IMR-90 (cell line): ENCODE results near the gene NT5DC3. TPM values are rescaled to one million over a fixed set of nuclear protein-coding genes. Genes with fewer than 3 reads are reported as not detected.

Source experiments
- ATAC-seq: fragments of 200-7000 bp; cut with Tn5 transposase; 2 replicates; pipeline ENCODE4 v1.9.1; 2020; ENCODE audit warnings: low read depth, mild to moderate bottlenecking, moderate library complexity
- BruUV-seq: library from RNA; stranded (reverse); fragments of 400-500 nt; replicated peaks from 2 replicates; lab custom pipeline; 2021; lab: Mats Ljungman, UMichigan
- CTCF ChIA-PET: fragments of 300-600 bp; formaldehyde crosslinking; extraction: SDS; loops from one replicate; lab custom pipeline; 2021; ENCODE audit warnings: antibody characterized with exemption; lab: Yijun Ruan, JAX
- POLR2A ChIA-PET: fragments of 300-600 bp; sonication (Branson Sonifier 250); formaldehyde crosslinking; loops from one replicate; lab custom pipeline; 2022; ENCODE audit warnings: antibody characterized with exemption; ENCODE audit not compliant: unreplicated experiment; lab: Charles Lee
- DNase-seq: peaks from one replicate; pipeline ENCODE4 v3.0.0; 2013
- H2AFZ ChIP-seq: replicated peaks from 2 replicates; pipeline ENCODE3; 2013; ENCODE audit warnings: low read length, mild to moderate bottlenecking; ENCODE audit not compliant: poor library complexity
- H2AK5ac ChIP-seq: 2 replicates; pipeline ENCODE4 v1.6.1; 2013; ENCODE audit warnings: low read depth, low read length, inconsistent platforms
- H2AK9ac ChIP-seq: replicated peaks from 2 replicates; pipeline ENCODE3; 2013; ENCODE audit warnings: mild to moderate bottlenecking, low read depth, low read length, moderate library complexity; ENCODE audit not compliant: poor library complexity
- H2BK120ac ChIP-seq: 2 replicates; pipeline ENCODE4 v1.6.1; 2013; ENCODE audit warnings: low read depth, low read length, inconsistent platforms
- H2BK15ac ChIP-seq: 3 replicates; pipeline ENCODE4 v1.6.1; 2013; ENCODE audit warnings: low read depth, low read length, inconsistent platforms
- H2BK20ac ChIP-seq: 2 replicates; pipeline ENCODE4 v1.6.1; 2013; ENCODE audit warnings: low read depth, mild to moderate bottlenecking, inconsistent platforms, low read length, moderate library complexity
- H2BK5ac ChIP-seq: 2 replicates; pipeline ENCODE4 v1.6.1; 2013; ENCODE audit warnings: mild to moderate bottlenecking, low read depth, low read length, inconsistent platforms; ENCODE audit not compliant: poor library complexity, severe bottlenecking
- H3K14ac ChIP-seq: replicated peaks from 2 replicates; pipeline ENCODE4 v1.6.1; 2013; ENCODE audit warnings: low read depth, low read length, inconsistent platforms
- H3K18ac ChIP-seq: 2 replicates; pipeline ENCODE4 v1.6.1; 2013; ENCODE audit warnings: low read depth, low read length, control low read depth
- H3K23ac ChIP-seq: 2 replicates; pipeline ENCODE4 v1.6.1; 2013; ENCODE audit warnings: low read depth, low read length, inconsistent platforms
- H3K27ac ChIP-seq: 2 replicates; pipeline ENCODE4 v1.5.1; 2013; ENCODE audit warnings: mild to moderate bottlenecking, control low read depth, low read length; ENCODE audit not compliant: insufficient read depth
- H3K27me3 ChIP-seq: 2 replicates; pipeline ENCODE4 v1.6.1; 2013; ENCODE audit warnings: low read length; ENCODE audit not compliant: control insufficient read depth, insufficient read depth
- H3K36me3 ChIP-seq: 2 replicates; pipeline ENCODE4 v1.6.1; 2013; ENCODE audit warnings: low read length, mixed read lengths; ENCODE audit not compliant: control insufficient read depth, insufficient read depth
- H3K4ac ChIP-seq: 2 replicates; pipeline ENCODE4 v1.6.1; 2013; ENCODE audit warnings: low read depth, low read length, inconsistent platforms
- H3K4me1 ChIP-seq: 2 replicates; pipeline ENCODE4 v1.6.1; 2013; ENCODE audit warnings: low read length, mixed read lengths; ENCODE audit not compliant: control insufficient read depth, insufficient read depth
- H3K4me2 ChIP-seq: 2 replicates; pipeline ENCODE4 v1.6.1; 2013; ENCODE audit warnings: low read depth, mild to moderate bottlenecking, control low read depth, low read length, moderate library complexity
- H3K4me3 ChIP-seq: 2 replicates; pipeline ENCODE4 v1.5.1; 2013; ENCODE audit warnings: low read depth, mild to moderate bottlenecking, control low read depth, low read length, moderate library complexity; ENCODE audit not compliant: insufficient read depth
- H3K56ac ChIP-seq: 2 replicates; pipeline ENCODE4 v1.6.1; 2013; ENCODE audit warnings: low read length, inconsistent platforms; ENCODE audit not compliant: insufficient read depth; ENCODE audit errors: extremely low read depth
- H3K79me1 ChIP-seq, 2 experiments: 2 replicates each; pipeline ENCODE4 v1.6.1; 2013; ENCODE audit warnings: low read length in 2 of 2, inconsistent platforms in 1 of 2, low read depth in 1 of 2
- H3K9ac ChIP-seq: 2 replicates; pipeline ENCODE4 v1.6.1; 2013; ENCODE audit warnings: low read depth, low read length, control low read depth
- H3K9me1 ChIP-seq: 2 replicates; pipeline ENCODE4 v1.6.1; 2013; ENCODE audit warnings: low read length, inconsistent platforms; ENCODE audit not compliant: insufficient read depth
- H3K9me3 ChIP-seq: 2 replicates; pipeline ENCODE4 v1.6.1; 2013; ENCODE audit warnings: low read length; ENCODE audit not compliant: control insufficient read depth, insufficient read depth
- H4K20me1 ChIP-seq: 2 replicates; pipeline ENCODE4 v1.6.1; 2013; ENCODE audit warnings: low read length, inconsistent platforms; ENCODE audit not compliant: insufficient read depth
- H4K5ac ChIP-seq: 2 replicates; pipeline ENCODE4 v1.6.1; 2013; ENCODE audit warnings: mild to moderate bottlenecking, low read depth, low read length, control low read depth
- H4K8ac ChIP-seq, 2 experiments: 2 replicates each; pipeline ENCODE4 v1.6.1; 2013; ENCODE audit warnings: low read depth in 2 of 2, low read length in 2 of 2, control low read depth in 1 of 2, inconsistent platforms in 1 of 2
- H4K91ac ChIP-seq: 2 replicates; pipeline ENCODE4 v1.6.1; 2013; ENCODE audit warnings: low read depth, low read length, inconsistent platforms; ENCODE audit not compliant: insufficient read depth
- BHLHE40 ChIP-seq: fragments of 150-350 bp; IDR thresholded peaks from 2 replicates; pipeline ENCODE4 v1.6.1; 2016; ENCODE audit warnings: mild to moderate bottlenecking, low read depth, low read length
- CEBPB ChIP-seq: IDR thresholded peaks from 2 replicates; pipeline ENCODE4 v1.6.1; 2012; ENCODE audit warnings: low read depth, low read length, improper control_type of control experiment
- FOS ChIP-seq: fragments of 150-350 bp; IDR thresholded peaks from 2 replicates; pipeline ENCODE4 v1.6.1; 2016; ENCODE audit warnings: low read depth, low read length
- MAFK ChIP-seq: IDR thresholded peaks from 2 replicates; pipeline ENCODE4 v1.6.1; 2012; ENCODE audit warnings: low read depth, low read length, improper control_type of control experiment
- MAZ ChIP-seq: IDR thresholded peaks from 2 replicates; pipeline ENCODE4 v1.6.1; 2012; ENCODE audit warnings: low read depth, mild to moderate bottlenecking, low read length, improper control_type of control experiment, moderate library complexity, borderline replicate concordance
- MXI1 ChIP-seq: IDR thresholded peaks from 2 replicates; pipeline ENCODE4 v1.6.1; 2012; ENCODE audit warnings: low read depth, mild to moderate bottlenecking, low read length, moderate library complexity, borderline replicate concordance
- NFE2L2 ChIP-seq: fragments of 150-350 bp; IDR thresholded peaks from 2 replicates; pipeline ENCODE4 v1.6.1; 2016; ENCODE audit warnings: low read depth, mild to moderate bottlenecking, low read length
- POLR2A ChIP-seq: IDR thresholded peaks from 2 replicates; pipeline ENCODE4 v1.6.1; 2012; ENCODE audit warnings: mild to moderate bottlenecking, low read depth, low read length
- RAD21 ChIP-seq: IDR thresholded peaks from 2 replicates; pipeline ENCODE4 v1.6.1; 2012; ENCODE audit warnings: low read length, improper control_type of control experiment
- RCOR1 ChIP-seq: IDR thresholded peaks from 2 replicates; pipeline ENCODE4 v1.6.1; 2012; ENCODE audit warnings: mild to moderate bottlenecking, low read length, improper control_type of control experiment; ENCODE audit not compliant: insufficient replicate concordance
- RFX5 ChIP-seq: IDR thresholded peaks from 2 replicates; pipeline ENCODE4 v1.8.0; 2012; ENCODE audit warnings: low read depth, mild to moderate bottlenecking, low read length, moderate library complexity
- SMC3 ChIP-seq: fragments of 150-350 bp; IDR thresholded peaks from 2 replicates; pipeline ENCODE4 v1.6.1; 2016; ENCODE audit warnings: low read depth, mild to moderate bottlenecking, antibody characterized with exemption, low read length, moderate library complexity
- WGBS, 2 experiments: methylation state at CpG; one replicate each; pipeline versions ENCODE4 v1.1.5 to v1.1.7; 2013; ENCODE audit warnings: missing lambda C conversion rate in 2 of 2; ENCODE audit not compliant: insufficient read length in 1 of 2; ENCODE audit errors: extremely low coverage in 2 of 2; 5-methylcytosine and 5-hydroxymethylcytosine counted together
- dilution Hi-C: fragments of 300-500 bp; cut with HindIII; formaldehyde crosslinking; loops from one replicate; pipeline ENCODE4 v1.14.3; 2018; ENCODE audit warnings: low sequenced_read_pairs; ENCODE audit not compliant: unreplicated experiment
- in situ Hi-C: fragments of 300-500 bp; cut with MboI; formaldehyde crosslinking; loops from 3 replicates; pipeline ENCODE4 v1.14.3; 2019; ENCODE audit warnings: low sequenced_read_pairs, inconsistent platforms, mixed read lengths
- intact Hi-C: fragments of 100-400 bp; cut with micrococcal nuclease; formaldehyde crosslinking; loops from 2 replicates; pipeline ENCODE4 v1.10.0; 2022
- polyA plus RNA-seq, 3 experiments: library from polyadenylated mRNA; depleted of rRNA; stranded (reverse); fragments of >200 nt; gene quantifications; 2 replicates each; pipeline ENCODE4 v1.2.3, GENCODE V29; 2012; ENCODE audit warnings: low replicate concordance in 1 of 3
- total RNA-seq: library from RNA; depleted of rRNA; stranded (reverse); fragments of >200 nt; gene quantifications from 2 replicates; pipeline ENCODE4 v1.2.3, GENCODE V29; 2012
- TF ChIP-seq, protein P1 (sequence below): conservative IDR thresholded peaks from 2 replicates; pipeline ENCODE4 v1.5.1; 2012; ENCODE audit warnings: mild to moderate bottlenecking, low read depth, low read length, improper control_type of control experiment
- TF ChIP-seq, protein P2 (sequence below): fragments of 150-350 bp; IDR thresholded peaks from 2 replicates; pipeline ENCODE4 v1.6.1; 2016; ENCODE audit warnings: low read depth, mild to moderate bottlenecking, low read length, moderate library complexity, borderline replicate concordance
- TF ChIP-seq, protein P3 (sequence below): fragments of 150-350 bp; IDR thresholded peaks from 2 replicates; pipeline ENCODE4 v1.6.1; 2017; ENCODE audit warnings: mild to moderate bottlenecking, antibody characterized with exemption, low read length, low read depth

Gene NT5DC3
- total and polyA plus RNA-seq, 2 of the 4 experiments (the other 2 are of a cell fraction) = 7.3 to 17.6 TPM

DNA sequence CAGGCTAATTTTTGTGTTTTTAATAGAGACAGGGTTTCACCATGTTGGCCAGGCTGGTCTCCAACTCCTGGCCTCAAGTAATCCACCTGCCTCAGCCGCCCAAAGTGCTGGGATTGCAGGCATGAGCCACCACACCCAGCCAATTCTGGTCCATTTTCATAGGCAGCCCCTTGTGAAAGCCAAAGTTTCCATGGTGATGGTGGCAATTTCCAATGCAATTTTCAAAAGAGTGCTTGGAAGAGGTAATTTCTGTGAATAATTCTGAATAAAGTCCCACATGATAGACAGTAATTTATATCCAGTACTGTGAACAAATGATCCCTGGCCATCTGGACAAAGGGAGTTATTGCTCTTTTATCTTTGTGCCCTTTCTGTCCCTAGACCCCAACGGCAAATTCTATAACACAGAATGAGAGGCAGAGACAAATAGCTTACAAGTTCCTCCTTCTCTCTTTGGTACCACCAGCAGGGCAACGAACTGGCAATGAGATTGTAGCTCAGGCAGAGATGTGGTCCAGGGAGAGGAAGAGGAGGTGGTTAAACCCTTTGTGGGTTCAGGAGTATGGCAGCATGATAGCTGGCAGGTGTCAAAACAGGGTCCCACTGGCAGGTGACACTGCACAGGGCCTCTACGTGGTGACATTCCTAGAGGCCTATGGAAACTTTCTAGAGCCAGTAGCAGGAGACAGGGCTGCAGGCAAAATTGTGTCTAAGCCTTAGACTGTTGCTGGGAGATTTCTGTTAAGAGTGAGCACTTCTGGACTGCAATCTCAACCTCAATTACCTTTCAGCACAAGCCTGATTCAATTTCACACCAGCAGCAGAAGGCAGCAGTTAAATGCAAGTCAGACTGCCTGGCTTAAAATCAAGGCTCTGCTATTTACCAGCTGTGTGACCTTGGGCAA, 46.5 kb downstream of the NT5DC3 start:
- no CpG with 5 or more reads among the region's 4 CpGs for WGBS, 2 experiments
- TF ChIP-seq, protein P1, sequence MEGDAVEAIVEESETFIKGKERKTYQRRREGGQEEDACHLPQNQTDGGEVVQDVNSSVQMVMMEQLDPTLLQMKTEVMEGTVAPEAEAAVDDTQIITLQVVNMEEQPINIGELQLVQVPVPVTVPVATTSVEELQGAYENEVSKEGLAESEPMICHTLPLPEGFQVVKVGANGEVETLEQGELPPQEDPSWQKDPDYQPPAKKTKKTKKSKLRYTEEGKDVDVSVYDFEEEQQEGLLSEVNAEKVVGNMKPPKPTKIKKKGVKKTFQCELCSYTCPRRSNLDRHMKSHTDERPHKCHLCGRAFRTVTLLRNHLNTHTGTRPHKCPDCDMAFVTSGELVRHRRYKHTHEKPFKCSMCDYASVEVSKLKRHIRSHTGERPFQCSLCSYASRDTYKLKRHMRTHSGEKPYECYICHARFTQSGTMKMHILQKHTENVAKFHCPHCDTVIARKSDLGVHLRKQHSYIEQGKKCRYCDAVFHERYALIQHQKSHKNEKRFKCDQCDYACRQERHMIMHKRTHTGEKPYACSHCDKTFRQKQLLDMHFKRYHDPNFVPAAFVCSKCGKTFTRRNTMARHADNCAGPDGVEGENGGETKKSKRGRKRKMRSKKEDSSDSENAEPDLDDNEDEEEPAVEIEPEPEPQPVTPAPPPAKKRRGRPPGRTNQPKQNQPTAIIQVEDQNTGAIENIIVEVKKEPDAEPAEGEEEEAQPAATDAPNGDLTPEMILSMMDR = no peak
- TF ChIP-seq NFE2L2 (no peak), MAFK (no peak), MAZ (no peak), SMC3 (no peak), RAD21 (no peak), BHLHE40 (no peak), POLR2A (no peak), RCOR1 (no peak), CEBPB (no peak), RFX5 (no peak), MXI1 (no peak), FOS (no peak)
- TF ChIP-seq, protein P2, sequence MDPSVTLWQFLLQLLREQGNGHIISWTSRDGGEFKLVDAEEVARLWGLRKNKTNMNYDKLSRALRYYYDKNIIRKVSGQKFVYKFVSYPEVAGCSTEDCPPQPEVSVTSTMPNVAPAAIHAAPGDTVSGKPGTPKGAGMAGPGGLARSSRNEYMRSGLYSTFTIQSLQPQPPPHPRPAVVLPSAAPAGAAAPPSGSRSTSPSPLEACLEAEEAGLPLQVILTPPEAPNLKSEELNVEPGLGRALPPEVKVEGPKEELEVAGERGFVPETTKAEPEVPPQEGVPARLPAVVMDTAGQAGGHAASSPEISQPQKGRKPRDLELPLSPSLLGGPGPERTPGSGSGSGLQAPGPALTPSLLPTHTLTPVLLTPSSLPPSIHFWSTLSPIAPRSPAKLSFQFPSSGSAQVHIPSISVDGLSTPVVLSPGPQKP = no peak
- TF ChIP-seq, protein P3, sequence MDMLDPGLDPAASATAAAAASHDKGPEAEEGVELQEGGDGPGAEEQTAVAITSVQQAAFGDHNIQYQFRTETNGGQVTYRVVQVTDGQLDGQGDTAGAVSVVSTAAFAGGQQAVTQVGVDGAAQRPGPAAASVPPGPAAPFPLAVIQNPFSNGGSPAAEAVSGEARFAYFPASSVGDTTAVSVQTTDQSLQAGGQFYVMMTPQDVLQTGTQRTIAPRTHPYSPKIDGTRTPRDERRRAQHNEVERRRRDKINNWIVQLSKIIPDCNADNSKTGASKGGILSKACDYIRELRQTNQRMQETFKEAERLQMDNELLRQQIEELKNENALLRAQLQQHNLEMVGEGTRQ = no peak

More for the DNA sequence above, 46.5 kb downstream of the NT5DC3 start:
- BruUV-seq = no TSS peak
- POLR2A ChIA-PET = no interaction called here
- H2BK120ac ChIP-seq = no peak overlapping the region
- H4K8ac ChIP-seq = no peak overlapping the region
- no peaks in the 10 kb centered on the region for H3K4me1 ChIP-seq
- peaks cover 0 to 13% of the 10 kb centered on the region in 2 experiments; a peak in 3 of 4 replicates for H3K79me1 ChIP-seq
- H4K91ac ChIP-seq = no peak overlapping the region
- H2BK20ac ChIP-seq = no peak overlapping the region
- no peak overlapping the region for H4K5ac ChIP-seq
- peaks cover 18% of the 10 kb centered on the region for H3K36me3 ChIP-seq
- H3K56ac ChIP-seq = no peak overlapping the region
- H2BK5ac ChIP-seq = no peak overlapping the region
- no peak overlapping the region for H3K14ac ChIP-seq
- H3K9me3 ChIP-seq = no peaks in the 10 kb centered on the region
- CTCF ChIA-PET = interaction anchor here (1.0 kb wide), 1 partner anchor 24 kb away, joined by 4 read pairs; no protein-coding TSS in a partner anchor
- H3K4me3 ChIP-seq = no peak overlapping the region
- intact Hi-C loops = no loop called here
- H3K27me3 ChIP-seq = no peaks in the 10 kb centered on the region
- ATAC-seq (no peak), DNase-seq (no peak)
- no peak overlapping the region for H3K23ac ChIP-seq
- dilution Hi-C loops = no loop called here
- H3K4ac ChIP-seq = no peak overlapping the region
- in situ Hi-C loops = no loop called here
- no peak overlapping the region for H3K9ac ChIP-seq
- H3K4me2 ChIP-seq = no peak overlapping the region
- peaks cover 10% of the 10 kb centered on the region for H3K9me1 ChIP-seq
- no peak overlapping the region for H3K27ac ChIP-seq
- H2AK5ac ChIP-seq = no peak overlapping the region
- H2BK15ac ChIP-seq = no peak overlapping the region
- H2AK9ac ChIP-seq = no peak overlapping the region
- no peaks in the 10 kb centered on the region for H4K20me1 ChIP-seq
- no peak overlapping the region for H2AFZ ChIP-seq
- no peak overlapping the region for H3K18ac ChIP-seq
